Measurements from ENCODE around the gene RALGAPA2. TPM values are rescaled to one million over a fixed set of nuclear protein-coding genes. Genes with fewer than 3 reads are reported as not detected.

Gene RALGAPA2
- total RNA-seq, 4 donors from 2014 or later, result 20.5 to 42.9 (median 29.6) TPM

DNA sequence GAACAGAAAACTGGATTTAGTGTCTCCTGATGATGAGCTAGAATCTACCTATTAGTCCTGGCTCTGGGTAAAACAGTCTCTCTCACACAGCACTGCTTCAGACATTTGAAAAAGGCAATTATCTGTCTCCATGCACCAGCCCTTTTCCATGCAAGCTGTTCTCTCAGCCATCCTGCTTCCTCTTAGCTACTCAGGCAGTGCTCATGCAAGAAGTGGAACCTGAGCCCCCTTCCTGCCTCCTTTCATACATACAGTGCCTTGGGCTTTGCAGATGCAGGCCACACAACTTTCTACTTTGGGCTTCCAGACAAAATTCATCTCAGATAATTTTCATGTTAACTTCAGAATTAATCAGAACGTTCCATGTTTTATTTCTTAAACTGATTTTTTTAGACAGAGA, 151.3 kb downstream of the RALGAPA2 start:
- no peak overlapping the region for H3K4me3 ChIP-seq
- H3K27ac ChIP-seq, result no peak overlapping the region
- no peaks in the 10 kb centered on the region for H3K27me3 ChIP-seq
- H3K4me1 ChIP-seq, result no peaks in the 10 kb centered on the region
- DNase-seq (ENCODE audit: low spot score in 2 of 2), result no peak
- H3K9me3 ChIP-seq, result no peaks in the 10 kb centered on the region
- 92 to 96% methylated on average over 1 of the region's 1 CpG for WGBS, 2 donors
- TF ChIP-seq EP300 (IDR thresholded peaks at IDR 0.05) (no peak), POLR2A (IDR thresholded peaks at IDR 0.05) (no peak)
- TF ChIP-seq, protein P1, sequence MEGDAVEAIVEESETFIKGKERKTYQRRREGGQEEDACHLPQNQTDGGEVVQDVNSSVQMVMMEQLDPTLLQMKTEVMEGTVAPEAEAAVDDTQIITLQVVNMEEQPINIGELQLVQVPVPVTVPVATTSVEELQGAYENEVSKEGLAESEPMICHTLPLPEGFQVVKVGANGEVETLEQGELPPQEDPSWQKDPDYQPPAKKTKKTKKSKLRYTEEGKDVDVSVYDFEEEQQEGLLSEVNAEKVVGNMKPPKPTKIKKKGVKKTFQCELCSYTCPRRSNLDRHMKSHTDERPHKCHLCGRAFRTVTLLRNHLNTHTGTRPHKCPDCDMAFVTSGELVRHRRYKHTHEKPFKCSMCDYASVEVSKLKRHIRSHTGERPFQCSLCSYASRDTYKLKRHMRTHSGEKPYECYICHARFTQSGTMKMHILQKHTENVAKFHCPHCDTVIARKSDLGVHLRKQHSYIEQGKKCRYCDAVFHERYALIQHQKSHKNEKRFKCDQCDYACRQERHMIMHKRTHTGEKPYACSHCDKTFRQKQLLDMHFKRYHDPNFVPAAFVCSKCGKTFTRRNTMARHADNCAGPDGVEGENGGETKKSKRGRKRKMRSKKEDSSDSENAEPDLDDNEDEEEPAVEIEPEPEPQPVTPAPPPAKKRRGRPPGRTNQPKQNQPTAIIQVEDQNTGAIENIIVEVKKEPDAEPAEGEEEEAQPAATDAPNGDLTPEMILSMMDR (IDR thresholded peaks at IDR 0.05), result no peak
- H3K36me3 ChIP-seq, result peaks cover 0 to 15% (median 0%) of the 10 kb centered on the region in 3 donors

DNA sequence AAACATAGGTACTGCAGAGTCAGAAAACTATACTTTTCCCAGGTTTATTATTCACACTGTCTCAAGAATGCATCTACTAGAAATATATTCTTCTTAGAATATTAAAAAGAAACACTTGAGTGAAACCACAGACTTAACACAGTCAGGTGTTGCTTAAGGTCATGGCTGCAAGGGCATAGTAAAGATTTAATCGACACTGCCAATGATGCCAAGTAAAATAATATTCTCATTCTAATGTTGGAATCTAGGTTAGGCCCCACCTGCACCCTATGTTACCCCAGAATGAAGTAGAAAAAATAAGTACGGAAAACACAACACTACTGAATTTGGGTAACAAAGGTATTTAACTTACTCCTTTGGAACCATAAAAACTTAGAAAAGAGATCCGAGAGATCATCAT, 155.0 kb downstream of the RALGAPA2 start:
- TF ChIP-seq, protein P1 (IDR thresholded peaks at IDR 0.05), result no peak
- TF ChIP-seq EP300 (IDR thresholded peaks at IDR 0.05) (no peak), POLR2A (IDR thresholded peaks at IDR 0.05) (no peak)
- no peaks in the 10 kb centered on the region for H3K9me3 ChIP-seq
- no peaks in the 10 kb centered on the region for H3K4me1 ChIP-seq
- WGBS, 2 donors, result 83 to 85% methylated on average over 3 of the region's 3 CpGs
- no peaks in the 10 kb centered on the region for H3K27me3 ChIP-seq
- DNase-seq (ENCODE audit: low spot score in 2 of 2), result no peak
- no peak overlapping the region for H3K4me3 ChIP-seq
- H3K27ac ChIP-seq, result no peak overlapping the region
- peaks cover 0 to 19% (median 0%) of the 10 kb centered on the region in 3 donors for H3K36me3 ChIP-seq

DNA sequence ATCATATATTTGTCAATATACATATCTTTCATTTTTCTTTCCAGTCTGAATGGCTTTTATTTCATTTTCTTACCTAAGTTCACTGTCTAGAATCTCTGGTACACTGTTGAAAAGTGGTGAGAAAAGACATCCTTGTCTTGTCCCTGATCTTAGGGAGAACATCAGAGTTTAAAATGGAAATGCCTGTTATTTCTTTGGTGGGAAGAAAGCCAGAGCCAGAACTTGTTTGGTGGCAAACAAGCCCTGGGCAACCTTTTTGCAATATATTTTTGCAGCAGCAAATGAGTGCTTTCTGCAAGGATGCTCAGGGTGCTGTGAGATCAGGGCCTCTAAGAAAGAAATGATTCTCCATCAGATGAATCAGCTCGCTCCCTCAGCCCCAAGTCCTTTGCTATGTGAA, 156.6 kb downstream of the RALGAPA2 start:
- no peak overlapping the region for H3K27ac ChIP-seq
- H3K36me3 ChIP-seq, result peaks cover 0 to 19% (median 0%) of the 10 kb centered on the region in 3 donors
- DNase-seq (ENCODE audit: low spot score in 2 of 2), result no peak
- WGBS, 2 donors, result 80 to 83% methylated on average over 1 of the region's 1 CpG
- H3K9me3 ChIP-seq, result no peaks in the 10 kb centered on the region
- H3K4me3 ChIP-seq, result no peak overlapping the region
- TF ChIP-seq POLR2A (IDR thresholded peaks at IDR 0.05) (no peak), EP300 (IDR thresholded peaks at IDR 0.05) (no peak)
- TF ChIP-seq, protein P1 (IDR thresholded peaks at IDR 0.05), result no peak
- H3K27me3 ChIP-seq, result no peaks in the 10 kb centered on the region
- no peaks in the 10 kb centered on the region for H3K4me1 ChIP-seq

DNA sequence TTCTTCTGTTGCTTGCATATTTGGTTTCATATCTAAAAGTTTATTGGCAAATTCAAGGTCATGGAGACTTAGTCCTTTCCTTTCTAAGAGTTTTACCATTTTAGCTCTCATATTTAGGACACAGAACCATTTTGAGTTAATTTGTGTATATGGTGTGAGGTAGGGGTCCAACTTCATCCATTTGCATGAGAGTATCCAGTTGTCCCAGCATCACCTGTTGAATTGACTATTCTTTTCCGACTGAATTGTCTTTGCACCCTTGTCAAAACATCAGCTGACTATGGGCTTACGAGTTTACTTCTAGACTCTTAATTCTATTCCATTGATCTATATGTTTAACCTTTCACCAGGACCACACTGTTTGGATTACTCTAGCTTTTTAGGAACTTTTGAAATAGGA, 157.5 kb downstream of the RALGAPA2 start:
- TF ChIP-seq EP300 (IDR thresholded peaks at IDR 0.05) (no peak), POLR2A (IDR thresholded peaks at IDR 0.05) (no peak)
- TF ChIP-seq, protein P1 (IDR thresholded peaks at IDR 0.05), result no peak
- 78 to 95% methylated on average over 2 of the region's 2 CpGs for WGBS, 2 donors

DNA sequence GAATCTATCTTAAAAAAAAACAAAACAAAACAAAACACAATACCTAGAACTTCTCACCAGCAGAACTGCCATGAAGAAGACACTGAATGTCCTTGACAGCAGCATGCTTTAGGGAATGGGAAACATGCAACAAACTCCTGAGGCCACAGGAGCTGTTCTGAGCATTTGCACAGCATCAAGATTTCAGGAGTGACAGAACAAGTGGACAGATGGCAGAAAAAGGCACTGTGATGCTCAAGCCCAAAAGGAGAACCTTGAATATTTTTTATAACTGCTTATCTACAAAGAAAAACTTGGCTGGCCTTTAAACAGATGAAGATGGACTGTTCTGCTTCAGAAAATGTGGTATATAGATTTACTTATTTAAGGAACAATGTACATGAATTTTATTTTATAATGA, 158.9 kb downstream of the RALGAPA2 start:
- Histone ChIP-seq H3K4me1 (no peaks in the 10 kb centered on the region), H3K27me3 (no peaks in the 10 kb centered on the region), H3K4me3 (no peak overlapping the region), H3K9me3 (no peaks in the 10 kb centered on the region), H3K27ac (no peak overlapping the region), H3K36me3 (peaks cover 0 to 19% (median 0%) of the 10 kb centered on the region in 3 donors)
- DNase-seq (ENCODE audit: low spot score in 2 of 2), result no peak
- TF ChIP-seq POLR2A (IDR thresholded peaks at IDR 0.05) (no peak), EP300 (IDR thresholded peaks at IDR 0.05) (no peak)
- TF ChIP-seq, protein P1 (IDR thresholded peaks at IDR 0.05), result no peak

More for the DNA sequence above, 157.5 kb downstream of the RALGAPA2 start:
- Histone ChIP-seq H3K4me1 (no peaks in the 10 kb centered on the region), H3K9me3 (no peaks in the 10 kb centered on the region), H3K27me3 (no peaks in the 10 kb centered on the region), H3K4me3 (no peak overlapping the region), H3K36me3 (peaks cover 0 to 19% (median 0%) of the 10 kb centered on the region in 3 donors), H3K27ac (no peak overlapping the region)
- DNase-seq (ENCODE audit: low spot score in 2 of 2), result no peak

Measured in tibial nerve (tissue), 4 donors.